BLaER1 treated with 17β-estradiol and CSF1 and Interleukin-3, amounts not matched to agents 10 nM and 100 nM (cell line): Measurements from ENCODE around the gene SLF2.

Experiments
- H3K27ac ChIP-seq, 11 experiments: shearing (Covaris generic); formaldehyde crosslinking; 2 replicates each; pipeline ENCODE4 v1.8.1; 2022
- H3K27me3 ChIP-seq, 11 experiments: shearing (Covaris generic); formaldehyde crosslinking; 2 replicates each; pipeline ENCODE4 v1.8.1; 2022
- H3K36me3 ChIP-seq, 11 experiments: shearing (Covaris generic); formaldehyde crosslinking; 2 replicates each; pipeline ENCODE4 v1.8.1; 2022
- H3K4me1 ChIP-seq, 10 experiments: shearing (Covaris generic); formaldehyde crosslinking; 2 replicates each; pipeline ENCODE4 v1.8.1; 2022
- H3K4me2 ChIP-seq, 11 experiments: shearing (Covaris generic); formaldehyde crosslinking; 2 replicates each; pipeline ENCODE4 v1.8.1; 2022
- H3K4me3 ChIP-seq, 10 experiments: shearing (Covaris generic); formaldehyde crosslinking; 2 replicates each; pipeline ENCODE4 v1.8.1; 2022
- H3K9ac ChIP-seq, 11 experiments: shearing (Covaris generic); formaldehyde crosslinking; 2 replicates each; pipeline ENCODE4 v1.8.1; 2022
- H3K9me3 ChIP-seq, 11 experiments: shearing (Covaris generic); formaldehyde crosslinking; replicated peaks in 1 of 11; 2 replicates each; pipeline ENCODE4 v1.8.1; 2022
- H4K20me1 ChIP-seq, 11 experiments: shearing (Covaris generic); formaldehyde crosslinking; 2 replicates each; pipeline ENCODE4 v1.8.1; 2022
- Cebpa-rat ChIP-seq, 11 experiments: shearing (Covaris generic); IDR thresholded peaks; 2 replicates each; pipeline ENCODE4 v1.8.1; 2022

SLF2 gene

DNA sequence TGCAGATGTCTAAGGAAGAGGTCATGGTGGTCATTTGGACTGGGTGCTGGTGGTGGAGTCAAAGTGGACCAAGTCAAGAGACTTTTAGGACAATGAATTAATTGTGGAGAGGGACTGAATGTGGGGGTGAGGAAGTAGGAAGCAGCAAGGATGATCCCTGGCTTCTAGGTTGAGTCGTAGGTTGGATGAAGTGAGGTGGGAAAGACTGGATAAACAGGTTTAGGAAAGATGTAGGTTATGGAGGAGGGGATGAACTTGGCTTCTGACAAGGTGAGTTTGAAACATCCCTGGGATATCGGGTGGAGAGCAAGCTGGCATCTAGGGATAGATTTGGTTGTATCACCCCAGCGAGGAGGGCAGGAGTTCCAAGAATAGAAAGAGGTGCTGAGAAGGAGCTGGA, 64.1 kb downstream of the SLF2 start:
- peaks cover 26 to 45% (median 34%) of the 10 kb centered on the region in 11 experiments for H3K36me3 ChIP-seq
- H3K27me3 ChIP-seq, result no peaks in the 10 kb centered on the region
- peaks cover 0 to 9% (median 0%) of the 10 kb centered on the region in 11 experiments; a peak in 4 of 22 replicates for H4K20me1 ChIP-seq
- H3K4me3 ChIP-seq, result no peak overlapping the region
- H3K4me2 ChIP-seq, result no peak overlapping the region
- no peak overlapping the region for H3K27ac ChIP-seq
- no peak overlapping the region for H3K9ac ChIP-seq
- H3K9me3 ChIP-seq, result no peaks in the 10 kb centered on the region
- H3K4me1 ChIP-seq, result no peaks in the 10 kb centered on the region
- no peak for TF ChIP-seq Cebpa-rat (IDR thresholded peaks at IDR 0.05)

- Histone ChIP-seq H3K9ac (no peak overlapping the region), H3K9me3 (no peaks in the 10 kb centered on the region), H3K4me3 (no peak overlapping the region), H3K27me3 (no peaks in the 10 kb centered on the region), H4K20me1 (peaks cover 0 to 9% (median 0%) of the 10 kb centered on the region in 11 experiments; a peak in 3 of 22 replicates), H3K4me2 (no peak overlapping the region), H3K27ac (no peak overlapping the region), H3K4me1 (no peaks in the 10 kb centered on the region), H3K36me3 (peaks cover 27 to 50% (median 40%) of the 10 kb centered on the region in 11 experiments)
- no peak for TF ChIP-seq Cebpa-rat (IDR thresholded peaks at IDR 0.05)
Measured at GRCh38 chr10:100977436-100977835, 64.7 kb downstream of the SLF2 start.

GRCh38 chr10:100978121-100978900, 65.5 kb downstream of the SLF2 start:
- no peak overlapping the region for H3K4me2 ChIP-seq
- H3K9ac ChIP-seq, result no peak overlapping the region
- H3K36me3 ChIP-seq, result peaks cover 34 to 59% (median 48%) of the 10 kb centered on the region in 11 experiments
- no peak for TF ChIP-seq Cebpa-rat (IDR thresholded peaks at IDR 0.05)
- H3K4me3 ChIP-seq, result no peak overlapping the region
- H3K27ac ChIP-seq, result no peak overlapping the region
- no peaks in the 10 kb centered on the region for H3K4me1 ChIP-seq
- H3K9me3 ChIP-seq, result no peaks in the 10 kb centered on the region
- peaks cover 0 to 9% (median 0%) of the 10 kb centered on the region in 11 experiments; a peak in 3 of 22 replicates for H4K20me1 ChIP-seq
- H3K27me3 ChIP-seq, result no peaks in the 10 kb centered on the region

- no peak overlapping the region for H3K4me2 ChIP-seq
- no peak for TF ChIP-seq Cebpa-rat (IDR thresholded peaks at IDR 0.05)
- H3K4me1 ChIP-seq, result no peaks in the 10 kb centered on the region
- no peak overlapping the region for H3K9ac ChIP-seq
- H4K20me1 ChIP-seq, result peaks cover 0 to 9% (median 0%) of the 10 kb centered on the region in 11 experiments; a peak in 3 of 22 replicates
- H3K27me3 ChIP-seq, result no peaks in the 10 kb centered on the region
- H3K36me3 ChIP-seq, result peaks cover 37 to 62% (median 52%) of the 10 kb centered on the region in 11 experiments
- H3K27ac ChIP-seq, result no peak overlapping the region
- no peak overlapping the region for H3K4me3 ChIP-seq
- no peaks in the 10 kb centered on the region for H3K9me3 ChIP-seq
Measured at GRCh38 chr10:100978901-100979195, 66.1 kb downstream of the SLF2 start.

DNA sequence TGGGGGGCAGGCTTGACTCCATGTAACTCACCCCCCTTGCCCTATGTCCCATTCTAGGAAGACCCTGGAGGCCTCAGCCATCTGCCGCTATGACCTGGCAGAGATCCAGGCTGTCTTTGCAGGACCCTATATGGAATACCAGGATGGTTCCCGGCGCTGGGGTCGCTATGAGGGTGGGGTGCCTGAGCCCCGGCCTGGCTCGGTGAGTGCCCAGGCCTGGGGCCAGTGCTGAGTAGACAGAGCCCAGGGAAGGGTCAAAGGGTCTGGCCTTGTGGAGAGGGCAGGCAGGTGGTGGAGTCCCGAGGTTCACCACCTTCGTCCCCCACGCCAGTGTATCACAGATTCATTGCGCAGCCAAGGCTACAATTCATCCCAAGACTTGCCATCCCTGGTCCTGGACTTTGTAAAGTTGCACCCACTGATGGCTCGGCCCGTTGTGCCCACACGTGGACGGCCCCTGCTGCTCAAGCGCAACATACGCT, 67.1 kb downstream of the SLF2 start:
- H3K4me3 ChIP-seq, result no peak overlapping the region
- no peak for TF ChIP-seq Cebpa-rat (IDR thresholded peaks at IDR 0.05)
- H3K9me3 ChIP-seq, result no peaks in the 10 kb centered on the region
- no peak overlapping the region for H3K9ac ChIP-seq
- H3K36me3 ChIP-seq, result peaks cover 37 to 72% (median 59%) of the 10 kb centered on the region in 11 experiments
- H3K27ac ChIP-seq, result no peak overlapping the region
- peaks cover 0 to 16% (median 0%) of the 10 kb centered on the region in 11 experiments; a peak in 6 of 22 replicates for H4K20me1 ChIP-seq
- no peaks in the 10 kb centered on the region for H3K4me1 ChIP-seq
- no peak overlapping the region for H3K4me2 ChIP-seq
- no peaks in the 10 kb centered on the region for H3K27me3 ChIP-seq

GRCh38 chr10:100980311-100980710, 67.5 kb downstream of the SLF2 start:
- Histone ChIP-seq H3K27me3 (no peaks in the 10 kb centered on the region), H3K27ac (no peak overlapping the region), H3K9ac (no peak overlapping the region), H4K20me1 (peaks cover 0 to 21% (median 0%) of the 10 kb centered on the region in 11 experiments; a peak in 6 of 22 replicates), H3K4me1 (peaks cover 0 to 1% (median 0%) of the 10 kb centered on the region in 10 experiments; a peak in 2 of 20 replicates), H3K36me3 (peaks cover 41 to 77% (median 63%) of the 10 kb centered on the region in 11 experiments), H3K9me3 (no peaks in the 10 kb centered on the region), H3K4me3 (no peak overlapping the region), H3K4me2 (no peak overlapping the region)
- TF ChIP-seq Cebpa-rat (IDR thresholded peaks at IDR 0.05), result no peak

DNA sequence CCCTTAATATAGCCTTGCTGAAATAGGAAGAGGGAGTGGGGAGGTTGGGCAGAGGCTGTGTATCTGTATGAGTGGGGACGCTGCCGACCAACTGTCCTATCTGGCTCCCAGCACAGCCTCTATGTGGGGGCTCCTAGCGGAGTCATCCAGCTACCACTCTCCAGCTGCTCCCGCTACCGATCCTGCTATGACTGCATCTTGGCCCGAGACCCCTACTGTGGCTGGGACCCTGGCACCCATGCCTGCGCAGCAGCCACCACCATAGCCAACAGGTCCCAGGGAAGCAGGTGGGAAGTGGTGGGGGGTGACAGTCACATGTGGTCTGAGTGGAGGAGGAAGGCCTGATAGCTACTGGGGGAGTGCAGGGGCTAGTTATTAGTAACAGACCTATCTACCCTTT, 67.9 kb downstream of the SLF2 start:
- H3K4me2 ChIP-seq, result no peak overlapping the region
- no peak for TF ChIP-seq Cebpa-rat (IDR thresholded peaks at IDR 0.05)

DNA sequence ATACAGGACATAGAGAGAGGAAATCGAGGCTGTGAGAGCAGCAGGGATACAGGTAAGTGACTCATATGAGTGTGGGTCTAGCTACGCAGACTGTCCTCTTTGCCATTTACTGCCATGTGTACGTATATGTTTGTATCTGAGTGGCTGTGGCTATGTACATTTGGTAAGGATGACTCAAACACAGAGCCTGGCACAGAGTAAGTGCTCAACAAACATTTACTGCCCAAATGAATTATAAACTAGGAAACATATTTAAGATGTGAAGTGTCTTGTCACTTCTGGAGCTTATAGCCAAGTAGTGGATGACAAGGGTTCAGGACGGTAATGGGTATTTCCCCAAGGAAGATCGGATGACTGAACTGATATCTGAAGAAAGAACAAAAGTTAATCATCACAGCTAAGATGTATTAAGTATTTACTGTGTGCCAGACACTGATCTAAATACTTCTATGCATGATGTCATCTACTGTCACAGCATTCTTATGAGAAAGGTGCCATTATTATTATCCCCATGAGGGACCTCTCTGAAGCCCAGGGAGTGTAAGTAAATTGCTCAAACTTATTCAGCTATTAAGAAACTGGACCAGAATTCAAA, 68.5 kb downstream of the SLF2 start:
- TF ChIP-seq Cebpa-rat (IDR thresholded peaks at IDR 0.05), result no peak

More for the DNA sequence above, 67.9 kb downstream of the SLF2 start:
- no peak overlapping the region for H3K27ac ChIP-seq
- no peak overlapping the region for H3K4me3 ChIP-seq
- H4K20me1 ChIP-seq, result peaks cover 0 to 22% (median 0%) of the 10 kb centered on the region in 11 experiments; a peak in 6 of 22 replicates
- peaks cover 0 to 5% (median 3%) of the 10 kb centered on the region in 10 experiments; a peak in 10 of 20 replicates for H3K4me1 ChIP-seq
- H3K27me3 ChIP-seq, result no peaks in the 10 kb centered on the region
- H3K36me3 ChIP-seq, result peaks cover 45 to 81% (median 67%) of the 10 kb centered on the region in 11 experiments
- H3K9ac ChIP-seq, result no peak overlapping the region
- no peaks in the 10 kb centered on the region for H3K9me3 ChIP-seq

More for the DNA sequence above, 68.5 kb downstream of the SLF2 start:
- peaks cover 3 to 11% (median 9%) of the 10 kb centered on the region in 10 experiments for H3K4me1 ChIP-seq
- H3K36me3 ChIP-seq, result peaks cover 50 to 86% (median 68%) of the 10 kb centered on the region in 11 experiments
- H3K27ac ChIP-seq, result no peak overlapping the region
- H3K9ac ChIP-seq, result no peak overlapping the region
- peaks cover 0 to 22% (median 0%) of the 10 kb centered on the region in 11 experiments; a peak in 7 of 22 replicates for H4K20me1 ChIP-seq
- no peaks in the 10 kb centered on the region for H3K9me3 ChIP-seq
- no peak overlapping the region for H3K4me2 ChIP-seq
- no peaks in the 10 kb centered on the region for H3K27me3 ChIP-seq
- no peak overlapping the region for H3K4me3 ChIP-seq
